PC-3 (cell line): ENCODE data around the gene CACNA2D2. TPM values are rescaled to one million over a fixed set of nuclear protein-coding genes. Genes with fewer than 3 reads are reported as not detected.

Experiments
- ATAC-seq: fragments of 200-7000 bp; cut with Tn5 transposase; 2 replicates; pipeline ENCODE4 v1.9.1; 2020; ENCODE audit warnings: mild to moderate bottlenecking, moderate library complexity
- BruUV-seq: library from RNA; stranded (reverse); fragments of 400-500 nt; replicated peaks from 2 replicates; lab custom pipeline; 2021; lab: Mats Ljungman, UMichigan
- CTCF ChIA-PET: fragments of 300-600 bp; sonication (Branson Sonifier 250); formaldehyde crosslinking; loops from one replicate; lab custom pipeline; 2022; ENCODE audit warnings: antibody characterized with exemption; lab: Charles Lee
- POLR2A ChIA-PET: fragments of 300-600 bp; sonication (Branson Sonifier 250); formaldehyde crosslinking; loops from one replicate; lab custom pipeline; 2022; ENCODE audit warnings: antibody characterized with exemption; ENCODE audit not compliant: unreplicated experiment; lab: Charles Lee
- DNase-seq: peaks from one replicate; pipeline ENCODE4 v3.0.0-alpha.2; 2015
- H2AFZ ChIP-seq: fragments of 300-600 bp; sonication (generic); 2 replicates; pipeline ENCODE4 v1.6.0; 2016; ENCODE audit warnings: antibody characterized with exemption, low read length
- H3F3A ChIP-seq: fragments of 300-600 bp; sonication (generic); one replicate; pipeline ENCODE4 v1.6.0; 2017; ENCODE audit warnings: antibody characterized with exemption, low read length, control low read depth, mild to moderate bottlenecking; ENCODE audit not compliant: unreplicated experiment
- H3K27ac ChIP-seq: fragments of 300-600 bp; sonication (generic); 2 replicates; pipeline ENCODE4 v1.5.1; 2016; ENCODE audit warnings: mild to moderate bottlenecking, low read length
- H3K27me3 ChIP-seq: fragments of 300-600 bp; sonication (generic); 2 replicates; pipeline ENCODE4 v1.6.1; 2016; ENCODE audit warnings: low read length, mixed read lengths
- H3K36me3 ChIP-seq: fragments of 300-600 bp; sonication (generic); 2 replicates; pipeline ENCODE4 v1.6.1; 2016; ENCODE audit warnings: low read depth, mixed run types, low read length, mixed read lengths
- H3K4me1 ChIP-seq: fragments of 300-600 bp; sonication (generic); 2 replicates; pipeline ENCODE4 v1.5.1; 2016; ENCODE audit warnings: low read length; ENCODE audit not compliant: insufficient read depth
- H3K4me2 ChIP-seq: fragments of 300-600 bp; sonication (generic); 2 replicates; pipeline ENCODE4 v1.6.0; 2016; ENCODE audit warnings: low read length
- H3K4me3 ChIP-seq: fragments of 300-600 bp; sonication (generic); 2 replicates; pipeline ENCODE4 v1.5.1; 2016; ENCODE audit warnings: mild to moderate bottlenecking, low read length, mixed read lengths
- H3K79me2 ChIP-seq: fragments of 300-600 bp; sonication (generic); 2 replicates; pipeline ENCODE4 v1.6.1; 2017; ENCODE audit warnings: low read length, mixed read lengths
- H3K9ac ChIP-seq: fragments of 300-600 bp; sonication (generic); 2 replicates; pipeline ENCODE4 v1.6.0; 2016; ENCODE audit warnings: mild to moderate bottlenecking, low read length
- H3K9me2 ChIP-seq: fragments of 300-600 bp; sonication (generic); replicated peaks from 2 replicates; pipeline ENCODE4 v1.6.1; 2016; ENCODE audit warnings: mixed run types, low read length, mixed read lengths
- H3K9me3 ChIP-seq: fragments of 300-600 bp; sonication (generic); 2 replicates; pipeline ENCODE4 v1.6.1; 2016; ENCODE audit warnings: low read length, mixed read lengths
- H4K20me1 ChIP-seq: fragments of 300-600 bp; sonication (generic); 2 replicates; pipeline ENCODE4 v1.6.1; 2016; ENCODE audit warnings: low read length, mixed read lengths
- CTCF ChIP-seq: fragments of 300-600 bp; sonication (generic); conservative IDR thresholded peaks from 2 replicates; pipeline ENCODE4 v1.5.1; 2017; ENCODE audit warnings: antibody characterized with exemption, low read depth, mild to moderate bottlenecking, low read length
- EZH2 ChIP-seq: fragments of 300-600 bp; sonication (generic); IDR thresholded peaks from one replicate; pipeline ENCODE4 v1.6.1; 2017; ENCODE audit warnings: antibody characterized with exemption, mild to moderate bottlenecking, low read length; ENCODE audit not compliant: unreplicated experiment
- EZH2phosphoT487 ChIP-seq: fragments of 300-600 bp; sonication (generic); IDR thresholded peaks from 2 replicates; pipeline ENCODE4 v1.6.1; 2018; ENCODE audit warnings: mild to moderate bottlenecking, antibody characterized with exemption, low read length, borderline replicate concordance
- intact Hi-C: fragments of 100-400 bp; cut with micrococcal nuclease; formaldehyde crosslinking; loops from 2 replicates; pipeline ENCODE4 v1.9.0; 2023
- total RNA-seq: library from RNA; depleted of rRNA; stranded (reverse); fragments of >200 nt; gene quantifications from 2 replicates; pipeline ENCODE4 v1.2.3, GENCODE V29; 2014

The CACNA2D2 gene
- total RNA-seq, 1 experiment from 2014 or later = 0.44 TPM

- H3K36me3 ChIP-seq = no peaks in the 10 kb centered on the region
- no peak overlapping the region for H3K4me3 ChIP-seq
- no peak overlapping the region for H2AFZ ChIP-seq
- H3K4me1 ChIP-seq = no peaks in the 10 kb centered on the region
- H3K9me3 ChIP-seq = no peaks in the 10 kb centered on the region
- no peak overlapping the region for H3K27ac ChIP-seq
- intact Hi-C loops = no loop called here
- H3K27me3 ChIP-seq = no peaks in the 10 kb centered on the region
- H3F3A ChIP-seq = no peaks in the 10 kb centered on the region
- no peak overlapping the region for H3K4me2 ChIP-seq
- no peak overlapping the region for H3K9ac ChIP-seq
- ChIA-PET CTCF (no interaction called here), POLR2A (no interaction called here)
- no peaks in the 10 kb centered on the region for H3K79me2 ChIP-seq
- DNase-seq = no peak
- TF ChIP-seq CTCF (no peak), EZH2 (no peak), EZH2phosphoT487 (no peak)
- H4K20me1 ChIP-seq = no peaks in the 10 kb centered on the region
- ATAC-seq = no peak
- no TSS peak for BruUV-seq
- H3K9me2 ChIP-seq = no peaks in the 10 kb centered on the region
Measured at GRCh38 chr3:50382722-50383121, 120.7 kb downstream of the CACNA2D2 start.

- POLR2A ChIA-PET = no interaction called here
Measured at GRCh38 chr3:50381383-50381782, 122.1 kb downstream of the CACNA2D2 start.

More at GRCh38 chr3:50381383-50381782, 122.1 kb downstream of the CACNA2D2 start:
- H3K27me3 ChIP-seq = no peaks in the 10 kb centered on the region
- ATAC-seq = no peak
- H4K20me1 ChIP-seq = no peaks in the 10 kb centered on the region
- TF ChIP-seq CTCF (no peak), EZH2 (no peak), EZH2phosphoT487 (no peak)
- intact Hi-C loops = no loop called here
- H3K79me2 ChIP-seq = no peaks in the 10 kb centered on the region
- H3K36me3 ChIP-seq = no peaks in the 10 kb centered on the region
- no peak for DNase-seq
- H3K9ac ChIP-seq = no peak overlapping the region
- H3K27ac ChIP-seq = no peak overlapping the region
- no peak overlapping the region for H2AFZ ChIP-seq
- CTCF ChIA-PET = no interaction called here
- no peaks in the 10 kb centered on the region for H3K9me3 ChIP-seq
- no peak overlapping the region for H3K4me2 ChIP-seq
- H3K4me1 ChIP-seq = no peaks in the 10 kb centered on the region
- no peaks in the 10 kb centered on the region for H3F3A ChIP-seq
- H3K9me2 ChIP-seq = no peaks in the 10 kb centered on the region
- no peak overlapping the region for H3K4me3 ChIP-seq
- BruUV-seq = no TSS peak
